Jurkat, Clone E6-1 (cell line): ENCODE measurements around the gene CUX1.
"Not testable (repeated sequence)": the region's sequence is repeated elsewhere in the genome, so short reads cannot be mapped to it uniquely, and the experiment has no call there.

Experiments
- DNase-seq: peaks from one replicate; pipeline ENCODE4 v3.0.0-alpha.2; 2011; ENCODE audit warnings: low read depth, low spot score
- H3K4me3 ChIP-seq: 2 replicates; pipeline ENCODE4 v1.5.1; 2011; ENCODE audit warnings: mild to moderate bottlenecking, low read length, control low read depth, moderate library complexity

Gene CUX1

DNA sequence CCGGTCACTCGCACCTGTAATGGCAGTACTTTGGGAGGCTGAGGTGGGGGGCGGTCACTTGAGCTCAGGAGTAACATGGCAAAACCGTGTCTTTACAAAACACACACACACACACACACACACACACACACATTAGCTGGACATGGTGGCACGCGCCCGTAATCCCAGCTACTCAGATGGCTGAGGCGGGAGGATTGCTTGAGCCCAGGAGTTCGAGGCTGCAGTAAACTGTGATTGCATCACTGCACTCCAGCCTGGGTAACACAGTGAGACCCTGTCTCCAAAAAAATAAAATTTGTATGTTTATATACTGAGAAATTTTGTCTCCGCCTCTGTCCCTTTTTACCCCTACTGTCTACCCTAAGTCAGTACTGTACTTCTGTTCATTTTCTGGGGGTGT lies 86.6 kb downstream of the CUX1 start:
- H3K4me3 ChIP-seq, result no peak overlapping the region
- no peak for DNase-seq

DNA sequence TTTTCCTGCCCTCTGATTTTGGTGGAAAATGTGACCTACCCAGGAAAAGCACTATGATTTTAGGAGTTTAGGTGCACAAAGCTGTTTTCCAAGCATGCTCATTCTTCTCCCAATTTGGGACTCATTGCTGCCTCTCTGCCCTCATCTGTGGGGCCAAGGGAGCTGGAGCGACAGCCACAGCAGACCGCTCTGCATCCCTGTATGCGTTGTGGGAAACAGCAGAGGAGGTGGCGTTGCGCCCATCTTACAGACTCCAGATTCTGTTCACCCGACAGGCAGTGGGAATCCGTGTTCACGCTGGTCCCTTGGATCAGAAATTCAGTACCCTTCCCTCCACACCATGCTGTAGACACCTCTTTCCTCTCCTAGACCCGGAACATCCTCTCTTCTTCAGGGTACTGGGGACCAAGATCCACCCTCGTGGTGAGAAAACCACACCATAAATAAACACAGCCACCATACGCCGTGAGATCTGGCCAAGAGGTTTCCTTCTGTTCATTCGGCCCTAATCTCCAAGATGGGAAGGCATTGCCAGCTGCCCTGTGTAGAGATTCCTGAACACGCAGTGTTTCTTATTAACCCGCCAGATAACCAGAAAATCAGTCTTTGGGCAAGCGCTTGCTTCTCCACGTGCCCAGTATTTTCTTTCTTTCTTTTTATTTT lies 87.9 kb downstream of the CUX1 start:
- DNase-seq, result no peak
- no peak overlapping the region for H3K4me3 ChIP-seq

DNA sequence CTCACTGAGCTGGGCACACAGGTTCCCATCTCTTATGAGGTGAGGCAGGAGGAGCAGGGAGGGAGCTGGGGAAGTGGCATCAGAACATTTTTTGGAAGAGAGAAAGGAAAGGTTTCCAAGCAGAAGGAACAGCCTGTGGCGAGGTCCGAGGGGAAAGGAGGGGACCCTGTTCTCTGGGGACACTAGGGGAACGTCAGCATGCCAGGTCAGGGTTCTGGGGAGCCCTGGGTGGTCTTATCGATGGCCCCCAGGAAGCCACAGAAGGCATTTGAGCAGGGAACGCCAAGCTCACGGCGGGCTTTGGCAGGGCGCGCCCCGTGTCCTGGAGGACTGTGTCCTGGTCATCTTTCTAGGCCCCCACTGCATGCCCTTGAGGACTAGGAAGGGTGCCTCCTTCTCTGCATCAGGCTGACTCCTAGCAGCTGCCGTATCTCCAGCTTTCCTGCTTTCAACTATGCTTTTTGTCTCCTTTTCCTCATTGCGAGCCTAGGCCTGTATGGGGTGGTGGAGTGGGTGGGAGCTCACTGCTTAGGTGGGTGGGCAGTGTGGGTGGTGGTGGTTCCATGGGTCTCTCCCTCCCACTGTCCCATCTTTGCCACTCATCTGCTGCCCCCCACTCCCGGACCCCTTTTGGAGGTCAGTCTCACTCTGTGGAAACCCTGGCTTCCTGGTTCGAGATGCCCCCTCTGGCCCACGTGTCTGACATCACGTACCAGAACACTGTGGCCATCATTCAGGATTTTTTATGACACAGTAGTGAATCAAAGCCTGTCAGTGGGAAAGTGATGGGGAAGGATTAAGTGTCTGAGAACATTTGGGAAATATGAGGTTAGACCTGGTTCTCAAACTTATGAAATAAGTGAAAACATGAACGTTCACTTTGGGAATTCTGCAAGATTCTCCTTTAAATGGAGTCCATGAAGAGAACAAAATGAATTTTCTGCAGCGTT lies 89.1 kb downstream of the CUX1 start:
- H3K4me3 ChIP-seq, result no peak overlapping the region
- no peak for DNase-seq

DNA sequence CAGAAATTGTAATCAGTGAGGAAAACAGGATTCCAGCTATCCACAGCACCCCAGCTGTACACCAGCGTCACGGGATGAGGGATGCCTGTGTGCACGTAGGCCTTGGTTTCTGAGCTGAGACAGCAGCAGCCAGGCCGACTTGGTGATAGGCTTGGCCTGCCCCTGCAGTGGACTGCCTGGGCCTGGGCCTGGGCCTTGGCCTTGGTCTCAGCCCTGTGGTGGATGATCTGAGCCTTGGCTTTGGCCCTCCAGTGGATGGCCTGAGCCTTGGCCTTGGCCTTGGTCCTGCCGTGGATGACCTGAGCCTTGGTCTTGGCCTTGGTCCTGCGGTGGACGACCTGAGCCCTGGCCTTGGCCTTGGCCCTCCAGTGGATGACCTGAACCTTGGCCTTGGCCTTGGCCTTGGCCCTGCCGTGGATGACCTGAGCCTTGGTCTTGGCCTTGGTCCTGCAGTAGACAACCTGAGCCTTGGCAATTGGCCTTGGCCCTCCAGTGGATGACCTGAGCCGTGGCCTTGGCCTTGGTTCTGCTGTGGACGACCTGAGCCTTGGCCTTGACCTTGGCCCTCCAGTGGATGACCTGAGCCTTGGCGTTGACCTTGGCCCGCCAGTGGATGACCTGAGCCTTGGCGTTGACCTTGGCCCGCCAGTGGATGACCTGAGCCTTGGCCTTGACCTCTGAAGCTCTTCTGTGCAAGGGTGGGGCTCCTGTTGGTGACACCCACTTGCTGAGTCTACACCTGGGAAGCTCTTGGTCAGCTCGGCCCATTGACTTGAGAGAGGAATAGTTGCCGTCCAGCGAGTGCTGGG lies 93.8 kb downstream of the CUX1 start:
- no peak overlapping the region for H3K4me3 ChIP-seq
- DNase-seq, result no peak

DNA sequence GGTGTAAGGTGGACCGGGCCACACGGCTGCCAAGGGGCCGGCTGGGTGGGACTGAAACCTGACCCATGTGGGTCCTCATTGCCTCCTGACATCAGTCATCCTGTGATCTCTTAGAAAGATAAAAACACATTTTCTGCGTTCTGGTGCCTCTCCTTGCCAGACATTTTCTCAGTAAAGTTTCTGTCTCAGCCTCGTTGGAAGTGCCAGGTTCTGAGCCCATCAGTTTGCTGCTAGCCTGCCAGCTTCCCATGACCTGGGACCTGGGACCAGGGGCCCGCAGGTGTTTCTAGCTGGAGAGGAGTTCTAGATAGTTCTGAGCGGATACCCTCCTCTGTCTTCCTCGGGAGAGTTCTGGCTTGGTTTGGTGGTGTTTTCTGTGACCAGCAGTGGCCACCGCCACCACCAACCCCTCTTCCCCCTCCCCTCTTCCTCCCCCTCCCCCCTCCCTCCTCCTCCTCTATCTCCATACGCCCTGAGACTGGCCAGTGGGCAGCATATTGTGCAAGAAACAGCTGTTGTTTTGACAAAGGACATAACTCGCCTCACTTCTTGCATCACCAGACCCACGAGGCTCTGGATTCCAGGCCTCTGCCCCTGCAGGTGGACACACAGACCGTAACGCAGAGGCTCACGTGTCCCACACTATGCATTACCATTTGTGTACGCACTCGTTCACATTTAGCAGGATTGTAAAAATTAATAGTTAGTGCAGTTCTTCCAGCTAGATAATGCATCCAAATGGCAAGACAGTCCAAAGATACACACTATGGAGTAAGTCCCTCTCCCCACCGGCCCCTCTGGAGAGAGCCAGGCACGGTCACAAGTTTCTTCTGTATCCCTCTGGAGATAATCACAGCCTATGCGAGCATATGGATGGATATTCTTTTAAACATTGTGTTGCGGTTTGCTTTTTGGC lies 94.6 kb downstream of the CUX1 start:
- no peak overlapping the region for H3K4me3 ChIP-seq

DNA sequence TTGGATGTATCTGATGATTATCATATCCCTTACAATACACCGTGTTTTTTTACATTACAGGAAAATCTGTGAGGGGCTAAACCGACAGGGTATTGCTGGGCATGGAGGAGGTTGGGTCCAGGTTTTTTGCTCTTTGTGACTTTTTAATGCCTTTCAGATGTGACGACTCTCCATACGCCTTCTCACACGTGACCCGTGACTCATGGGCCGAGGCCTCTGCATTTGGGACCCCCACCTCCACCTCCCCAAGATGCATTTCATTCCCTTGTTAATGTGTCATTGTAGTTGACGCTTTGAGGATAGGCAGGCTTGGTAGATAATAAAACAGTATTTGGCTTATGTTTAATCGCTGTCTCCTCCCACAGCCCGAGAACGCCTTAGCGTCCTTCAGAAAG lies 95.3 kb downstream of the CUX1 start:
- DNase-seq, result no peak
- no peak overlapping the region for H3K4me3 ChIP-seq

More for the DNA sequence above, 94.6 kb downstream of the CUX1 start:
- no peak for DNase-seq

DNA sequence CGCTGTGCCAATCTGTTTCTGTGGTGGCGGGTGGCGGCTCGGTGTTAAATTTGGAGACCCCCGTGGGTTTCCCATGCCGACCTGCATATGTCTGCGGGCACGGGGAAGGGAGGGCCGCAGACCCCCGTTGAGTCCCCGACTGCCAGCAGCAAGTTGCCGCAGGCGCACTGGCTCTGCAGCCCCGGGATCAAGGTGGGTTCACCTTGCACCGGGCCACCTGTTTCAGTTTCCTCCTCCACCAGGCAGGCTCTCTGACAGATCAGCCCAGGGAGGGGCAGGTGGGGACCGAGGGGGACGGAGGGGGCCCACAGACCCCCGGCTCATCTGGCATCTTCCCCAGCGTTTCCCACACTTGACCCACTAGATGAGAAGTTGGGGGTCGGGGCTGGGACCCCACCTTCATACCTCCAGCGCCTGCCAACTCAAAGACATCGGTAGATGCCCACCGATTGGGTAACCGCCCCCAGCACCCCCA lies 95.9 kb downstream of the CUX1 start:
- no peak overlapping the region for H3K4me3 ChIP-seq
- DNase-seq, result no peak

DNA sequence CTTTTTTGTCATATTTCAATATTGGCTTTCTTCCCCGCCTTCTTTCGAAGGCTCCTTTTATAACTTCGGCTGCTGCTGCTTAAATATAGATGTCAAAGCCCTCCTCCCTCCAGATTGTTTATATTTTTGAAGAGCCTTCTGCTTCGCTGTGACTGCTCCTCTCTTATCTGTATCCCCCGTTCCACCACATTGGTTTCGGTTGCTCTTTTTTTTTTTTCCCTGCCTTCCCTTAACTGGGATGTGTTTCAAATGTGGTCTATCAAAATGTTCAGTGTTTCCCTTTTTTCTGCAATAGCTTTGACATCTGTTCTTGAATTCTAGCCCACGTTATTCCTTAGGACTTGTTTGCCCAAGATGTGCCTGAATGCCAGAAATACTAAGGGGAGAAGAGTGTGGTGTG lies 96.4 kb downstream of the CUX1 start:
- no peak for DNase-seq
- H3K4me3 ChIP-seq, result no peak overlapping the region

DNA sequence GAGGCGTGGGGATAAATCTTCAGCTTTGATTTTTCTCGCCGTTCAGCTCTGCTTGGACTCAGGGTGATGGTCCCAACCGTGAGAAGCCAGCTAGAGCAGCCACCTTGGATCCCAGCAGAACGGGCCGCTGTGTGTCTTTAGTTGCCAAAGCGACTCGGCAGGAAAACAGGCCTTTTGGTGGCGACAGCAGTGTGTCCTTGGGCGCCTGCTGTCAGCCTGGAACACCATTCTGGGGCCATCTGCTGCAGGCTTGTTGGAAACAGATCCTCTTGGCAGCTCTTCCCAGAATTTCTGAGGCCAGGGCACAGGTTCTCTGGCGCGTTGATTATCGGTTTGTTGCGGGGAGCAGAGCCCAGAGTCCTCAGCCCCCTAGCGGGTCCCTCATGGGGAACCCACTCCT lies 97.6 kb downstream of the CUX1 start:
- no peak overlapping the region for H3K4me3 ChIP-seq
- DNase-seq, result no peak

DNA sequence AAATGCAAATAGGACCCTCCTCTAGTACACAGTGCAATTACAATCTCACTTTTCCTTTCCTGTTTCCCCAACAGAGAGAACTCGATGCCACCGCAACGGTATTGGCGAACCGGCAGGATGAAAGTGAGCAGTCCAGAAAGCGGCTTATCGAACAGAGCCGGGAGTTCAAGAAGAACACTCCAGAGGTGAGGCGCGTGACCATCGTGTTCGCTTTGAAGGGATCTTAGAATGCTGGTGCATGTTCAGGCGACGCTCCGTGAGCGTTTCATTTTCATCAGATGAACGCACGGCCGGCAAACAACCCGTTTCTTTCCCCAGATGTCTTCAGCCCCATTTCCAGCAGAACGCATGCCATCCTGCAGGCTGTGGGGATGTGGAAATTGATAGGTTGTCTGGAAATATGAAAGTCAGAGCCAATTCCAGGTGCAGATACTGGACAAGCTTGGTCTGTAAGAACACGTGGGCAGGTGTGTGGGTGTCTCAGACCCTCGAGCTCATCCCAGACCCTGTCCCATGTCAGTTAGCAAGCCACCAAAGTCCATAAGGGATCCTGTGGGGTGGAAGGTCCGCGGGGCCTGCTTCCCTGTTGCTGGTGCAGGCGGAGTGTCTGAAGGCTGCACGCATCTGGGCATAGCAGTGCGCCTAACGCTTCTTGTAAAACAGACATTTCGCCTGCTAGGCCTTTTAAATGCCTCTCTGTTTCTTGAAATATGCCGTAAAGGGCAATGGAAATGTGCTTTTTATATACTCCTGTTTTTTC lies 98.8 kb downstream of the CUX1 start:
- H3K4me3 ChIP-seq, result no peak overlapping the region
- DNase-seq, result no peak

DNA sequence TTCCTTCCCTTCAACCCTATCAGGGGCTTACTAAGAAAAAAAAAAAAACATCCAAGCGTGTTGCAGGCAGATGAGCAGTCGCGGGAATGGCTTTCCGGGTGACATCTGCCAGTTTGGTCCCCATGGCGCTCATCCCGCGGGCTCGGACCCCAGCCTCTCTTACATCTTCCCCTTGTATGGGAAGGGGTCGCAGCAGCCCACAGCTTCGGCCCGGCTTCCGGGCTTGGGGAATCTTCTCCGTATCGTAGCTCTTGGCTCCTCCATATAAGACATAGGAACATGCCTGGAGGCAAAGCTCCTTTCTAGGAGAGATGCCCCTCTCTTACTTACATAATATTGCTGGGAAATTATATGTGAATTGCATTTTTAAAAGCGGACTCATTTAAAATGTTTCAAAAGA lies 99.5 kb downstream of the CUX1 start:
- H3K4me3 ChIP-seq, result no peak overlapping the region
- DNase-seq, result no peak

DNA sequence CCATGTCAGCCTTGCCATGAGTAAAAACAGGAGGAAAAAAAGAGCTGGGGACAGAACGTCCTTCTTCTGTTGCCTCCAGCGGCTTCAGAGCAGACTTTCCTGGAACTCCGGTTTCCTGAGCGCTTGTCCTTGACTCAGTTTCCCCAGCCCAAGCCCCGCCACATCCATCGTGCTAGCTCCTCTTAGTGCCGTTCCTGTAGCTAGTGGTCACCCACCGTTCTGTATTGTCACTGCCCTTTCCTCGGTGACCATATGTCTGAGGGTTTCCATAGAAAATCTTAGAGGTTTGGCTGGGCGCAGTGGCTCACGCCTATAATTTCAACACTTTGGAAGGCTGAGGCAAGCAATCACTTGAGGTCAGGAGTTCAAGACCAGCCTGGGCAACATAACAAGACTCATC lies 100.1 kb downstream of the CUX1 start:
- DNase-seq, result no peak
- no peak overlapping the region for H3K4me3 ChIP-seq

DNA sequence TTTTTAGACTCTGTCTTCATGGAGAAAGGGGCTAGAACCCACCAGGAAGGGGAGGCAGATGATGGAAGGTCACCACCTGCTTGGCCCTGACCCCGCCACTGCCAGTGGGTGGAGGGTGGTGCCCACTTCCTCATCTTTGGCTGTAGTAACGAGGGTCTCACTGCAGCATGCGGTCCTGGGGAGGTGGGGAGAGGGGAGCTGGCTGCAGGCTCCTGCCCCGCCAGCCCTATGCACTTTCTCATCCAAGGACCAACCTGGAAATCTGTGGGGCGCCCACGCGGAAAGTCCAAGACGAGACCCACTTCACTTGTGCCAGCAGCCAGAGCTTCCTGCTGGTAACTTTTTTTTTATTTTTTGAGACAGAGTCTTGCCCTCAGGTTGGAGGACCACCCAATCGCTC lies 101.0 kb downstream of the CUX1 start:
- no peak overlapping the region for H3K4me3 ChIP-seq
- no peak for DNase-seq

DNA sequence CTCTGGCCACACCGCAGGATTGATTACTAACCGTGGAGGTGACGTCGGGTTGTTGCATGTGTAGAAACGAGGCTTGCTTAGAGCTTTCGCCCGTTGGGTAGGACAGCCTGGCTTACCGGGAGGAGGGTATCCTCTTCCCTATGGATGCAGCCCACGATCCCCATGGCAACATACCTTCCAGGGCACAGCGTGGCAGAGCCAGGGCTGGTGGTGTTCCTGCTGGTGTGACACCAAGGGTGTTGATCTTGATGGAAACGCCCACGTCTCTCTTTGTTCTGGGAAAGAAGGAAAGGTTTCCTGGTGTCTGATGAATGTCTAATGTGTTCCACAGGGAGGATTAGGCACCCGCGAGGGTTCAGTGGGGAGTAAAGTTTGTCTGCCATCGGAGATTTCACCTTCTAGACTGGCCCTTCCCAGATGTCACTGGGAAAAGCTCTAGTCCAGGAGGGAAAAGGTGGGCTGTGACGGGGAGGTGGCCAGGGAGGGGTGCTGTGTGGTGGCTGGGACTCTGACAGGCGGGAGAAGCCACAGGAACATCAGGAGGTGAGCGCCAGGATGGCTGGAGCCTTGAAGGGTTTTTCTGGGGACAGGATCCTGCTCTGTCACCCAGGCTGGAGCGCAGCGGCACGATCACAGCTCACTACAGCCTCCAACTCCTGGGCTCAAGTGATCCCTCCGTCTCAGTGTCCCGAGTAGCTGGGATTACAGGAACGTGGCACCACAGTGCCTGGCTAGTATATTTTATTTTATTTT lies 102.1 kb downstream of the CUX1 start:
- no peak for DNase-seq
- H3K4me3 ChIP-seq, result no peak overlapping the region

DNA sequence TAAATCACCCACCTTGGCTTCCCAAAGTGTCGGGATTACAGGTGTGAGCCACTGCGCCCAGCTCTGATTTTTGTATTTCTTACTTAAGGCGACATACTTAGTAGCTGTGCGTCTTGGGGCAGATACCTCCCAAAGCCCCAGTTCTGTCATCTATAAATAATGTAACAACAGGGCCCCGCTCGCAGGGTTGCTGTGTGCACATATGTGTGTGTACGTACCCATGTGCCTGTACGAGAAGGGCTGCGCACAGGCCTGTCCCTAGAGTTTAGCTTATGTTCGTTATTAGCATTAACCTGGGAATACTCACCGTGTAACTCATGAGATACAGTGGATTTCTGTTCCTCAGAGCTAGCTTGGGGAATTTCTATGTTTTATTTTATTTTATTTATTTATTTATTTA lies 103.6 kb downstream of the CUX1 start:
- no peak overlapping the region for H3K4me3 ChIP-seq
- DNase-seq, result no peak

DNA sequence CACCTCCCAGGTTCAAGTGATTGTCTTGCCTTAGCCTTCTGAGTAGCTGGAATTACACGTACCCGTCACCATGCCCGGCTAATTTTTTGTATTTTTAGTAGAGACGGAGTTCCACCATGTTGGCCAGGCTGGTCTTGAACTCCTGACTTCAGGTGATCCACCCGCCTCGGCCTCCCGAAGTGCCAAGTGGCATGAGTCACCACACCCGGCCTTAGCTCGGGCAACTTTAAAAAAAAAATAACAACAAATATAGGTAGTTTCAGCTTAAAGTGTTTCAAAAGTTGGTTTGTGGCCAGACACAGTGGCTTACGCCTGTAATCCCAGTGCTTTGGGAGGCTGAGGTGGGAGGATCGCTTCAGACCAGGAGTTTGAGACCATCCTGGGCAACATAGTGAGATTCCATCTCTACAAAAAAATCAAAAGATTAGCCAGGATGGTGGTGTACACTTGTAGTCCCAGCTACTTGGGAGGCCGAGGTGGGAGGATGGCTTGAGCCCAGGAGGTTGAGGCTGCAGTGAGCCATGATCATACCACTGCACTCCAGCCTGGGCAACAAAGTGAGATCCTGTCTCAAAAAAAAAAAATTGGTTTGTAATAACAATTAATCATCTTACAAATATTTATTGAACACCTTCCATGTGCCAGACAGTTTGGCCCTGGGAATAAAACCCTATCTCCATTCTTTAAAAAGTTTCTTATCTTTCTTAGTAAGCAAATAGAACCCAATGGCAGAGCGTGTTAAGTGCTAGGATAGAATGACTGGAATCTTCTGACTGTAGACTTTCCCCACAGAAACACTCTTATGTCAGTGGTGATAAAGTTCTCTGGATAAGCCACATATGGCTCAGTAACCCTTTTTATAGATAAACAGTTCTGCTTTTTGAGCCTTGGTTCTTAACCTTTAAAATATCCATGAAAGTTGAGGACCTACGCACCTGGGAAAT lies 104.4 kb downstream of the CUX1 start:
- not testable (repeated sequence) for DNase-seq, H3K4me3 ChIP-seq
